SK-N-SH (cell line): ENCODE data around the gene NISCH. TPM values are rescaled to one million over a fixed set of nuclear protein-coding genes. Genes with fewer than 3 reads are reported as not detected.

ENCODE experiments used
- CTCF ChIA-PET: fragments of 300-600, 350-600 bp; formaldehyde crosslinking; extraction: SDS; loops from one replicate; lab custom pipeline; 2021; lab: Yijun Ruan, JAX
- POLR2A ChIA-PET: fragments of 350-600 bp; sonication (Branson Sonifier 250); formaldehyde crosslinking; extraction: SDS; loops from one replicate; lab custom pipeline; 2020; ENCODE audit warnings: antibody characterized with exemption, inconsistent platforms; lab: Yijun Ruan, JAX
- DNase-seq: peaks from one replicate; pipeline ENCODE4 v3.0.0; 2012
- H2AFZ ChIP-seq: fragments of 200-600 bp; sonication (generic); 2 replicates; pipeline ENCODE4 v1.8.1; 2016; ENCODE audit warnings: antibody characterized with exemption, mild to moderate bottlenecking, low read depth
- H3F3A ChIP-seq: fragments of 200-600 bp; sonication (generic); replicated peaks from 2 replicates; pipeline ENCODE3; 2016; ENCODE audit warnings: antibody characterized with exemption, mild to moderate bottlenecking; ENCODE audit not compliant: insufficient read depth
- H3K27ac ChIP-seq, 2 experiments: fragments of 200-500 bp in 1 of 2; fragments of 200-600 bp in 1 of 2; sonication (Bioruptor generic) in 1 of 2; sonication (generic), shearing (Covaris generic) in 1 of 2; 2 replicates each; pipeline versions ENCODE4 v1.5.1 to v1.6.1; 2014 to 2016; ENCODE audit warnings: low read depth in 2 of 2, inconsistent platforms in 1 of 2, low read length in 1 of 2, mild to moderate bottlenecking in 1 of 2, mixed read lengths in 1 of 2
- H3K27me3 ChIP-seq: fragments of 200-600 bp; sonication (generic), shearing (Covaris generic); 2 replicates; pipeline ENCODE4 v1.6.1; 2016; ENCODE audit warnings: mixed run types; ENCODE audit not compliant: insufficient read depth
- H3K36me3 ChIP-seq, 2 experiments: fragments of 200-500 bp in 1 of 2; fragments of 200-600 bp in 1 of 2; sonication (Bioruptor generic) in 1 of 2; sonication (generic) in 1 of 2; replicated peaks in 1 of 2; 2 replicates each; pipeline versions ENCODE3 to v1.5.1; 2014 to 2016; ENCODE audit warnings: low read length in 1 of 2, mild to moderate bottlenecking in 1 of 2; ENCODE audit not compliant: insufficient read depth in 2 of 2, control insufficient read depth in 1 of 2
- H3K4me1 ChIP-seq, 2 experiments: fragments of 200-500 bp in 1 of 2; fragments of 200-600 bp in 1 of 2; sonication (Bioruptor generic) in 1 of 2; sonication (generic), shearing (Covaris generic) in 1 of 2; 2 replicates each; pipeline versions ENCODE4 v1.5.1 to v1.6.1; 2014 to 2016; ENCODE audit warnings: low read depth in 1 of 2, low read length in 1 of 2, mixed run types in 1 of 2; ENCODE audit not compliant: insufficient read depth in 2 of 2, control insufficient read depth in 1 of 2
- H3K4me2 ChIP-seq: fragments of 200-600 bp; sonication (generic), shearing (Covaris generic); 2 replicates; pipeline ENCODE4 v1.6.1; 2017; ENCODE audit warnings: mixed run types
- H3K4me3 ChIP-seq, 2 experiments: fragments of 200-500 bp in 1 of 2; fragments of 200-600 bp in 1 of 2; sonication (Bioruptor generic) in 1 of 2; sonication (generic), shearing (Covaris generic) in 1 of 2; 2 replicates each; pipeline versions ENCODE4 v1.5.1 to v1.8.1; 2014 to 2016; ENCODE audit warnings: low read depth in 2 of 2, inconsistent platforms in 1 of 2, low read length in 1 of 2, mild to moderate bottlenecking in 1 of 2, mixed read lengths in 1 of 2, moderate library complexity in 1 of 2
- H3K79me2 ChIP-seq: fragments of 200-600 bp; sonication (generic); 2 replicates; pipeline ENCODE4 v1.8.1; 2017; ENCODE audit warnings: mild to moderate bottlenecking; ENCODE audit not compliant: insufficient read depth
- H3K9ac ChIP-seq: fragments of 200-600 bp; sonication (generic); 2 replicates; pipeline ENCODE4 v1.6.1; 2017; ENCODE audit warnings: mixed run types
- H3K9me2 ChIP-seq: fragments of 200-600 bp; sonication (generic); 2 replicates; pipeline ENCODE4 v1.6.1; 2017; ENCODE audit warnings: mixed run types
- H3K9me3 ChIP-seq: fragments of 200-600 bp; sonication (generic); 2 replicates; pipeline ENCODE4 v1.6.1; 2017; ENCODE audit warnings: mixed run types, mild to moderate bottlenecking, moderate library complexity
- H4K20me1 ChIP-seq: fragments of 200-600 bp; sonication (generic); 2 replicates; pipeline ENCODE4 v1.6.1; 2017; ENCODE audit warnings: mild to moderate bottlenecking, mixed run types; ENCODE audit not compliant: insufficient read depth
- CHD2 ChIP-seq: fragments of 150-350 bp; IDR thresholded peaks from 2 replicates; pipeline ENCODE4 v1.6.1; 2018; ENCODE audit warnings: low read length; ENCODE audit not compliant: partially characterized antibody
- EP300 ChIP-seq, 2 experiments: IDR thresholded peaks; 2 replicates each; pipeline versions ENCODE4 v1.4.0 to v1.6.1; 2012; ENCODE audit warnings: borderline replicate concordance in 1 of 2, low read depth in 1 of 2, low read length in 1 of 2
- EZH2phosphoT487 ChIP-seq: fragments of 200-600 bp; sonication (generic); IDR thresholded peaks from 2 replicates; pipeline ENCODE4 v1.6.1; 2017; ENCODE audit warnings: low read depth, mixed run types, mild to moderate bottlenecking, antibody characterized with exemption, moderate library complexity, borderline replicate concordance
- FOSL2 ChIP-seq: IDR thresholded peaks from 2 replicates; pipeline ENCODE4 v1.4.0; 2012; ENCODE audit warnings: low read depth, mild to moderate bottlenecking, moderate library complexity, borderline replicate concordance
- FOXJ3 ChIP-seq: sonication (generic); formaldehyde crosslinking; IDR thresholded peaks from 2 replicates; pipeline ENCODE4 v1.5.1; 2020; ENCODE audit warnings: mild to moderate bottlenecking, missing genetic modification reagents
- FOXM1 ChIP-seq: IDR thresholded peaks from 2 replicates; pipeline ENCODE4 v1.4.0; 2012; ENCODE audit warnings: low read depth, mild to moderate bottlenecking
- GATA2 ChIP-seq: sonication (generic); formaldehyde crosslinking; IDR thresholded peaks from 2 replicates; pipeline ENCODE4 v1.5.0; 2020; ENCODE audit warnings: mild to moderate bottlenecking, missing genetic modification reagents
- MXI1 ChIP-seq: IDR thresholded peaks from 2 replicates; pipeline ENCODE4 v1.6.1; 2012; ENCODE audit warnings: mild to moderate bottlenecking, low read depth, low read length, improper control_type of control experiment
- NRF1 ChIP-seq: IDR thresholded peaks from 2 replicates; pipeline ENCODE4 v1.6.1; 2012; ENCODE audit warnings: low read depth, mild to moderate bottlenecking, low read length
- POLR2AphosphoS5 ChIP-seq: IDR thresholded peaks from 2 replicates; pipeline ENCODE4 v1.6.1; 2012; ENCODE audit warnings: low read depth, low read length
- RAD21 ChIP-seq: IDR thresholded peaks from 2 replicates; pipeline ENCODE4 v1.6.1; 2012; ENCODE audit warnings: mild to moderate bottlenecking, low read length
- RCOR1 ChIP-seq: fragments of 150-350 bp; IDR thresholded peaks from 2 replicates; pipeline ENCODE4 v1.6.1; 2017; ENCODE audit warnings: antibody characterized with exemption, low read length
- SIN3A ChIP-seq: IDR thresholded peaks from 2 replicates; pipeline ENCODE4 v1.6.1; 2012; ENCODE audit warnings: low read depth, mild to moderate bottlenecking, low read length, moderate library complexity, borderline replicate concordance
- YY1 ChIP-seq: IDR thresholded peaks from 2 replicates; pipeline ENCODE4 v1.4.0; 2012; ENCODE audit warnings: low read depth, mild to moderate bottlenecking
- WGBS: methylation state at CpG from one replicate; pipeline ENCODE4 v1.1.6; 2017; ENCODE audit warnings: low lambda C conversion rate; 5-methylcytosine and 5-hydroxymethylcytosine counted together
- polyA plus RNA-seq, 3 experiments: library from polyadenylated mRNA; depleted of rRNA; stranded (reverse); fragments of >200 nt; gene quantifications; 2 replicates each; pipeline ENCODE4 v1.2.3, GENCODE V29; 2012
- TF ChIP-seq, protein P1 (sequence below): IDR thresholded peaks from 2 replicates; pipeline ENCODE4 v1.4.0; 2012; ENCODE audit warnings: low read depth, borderline replicate concordance
- TF ChIP-seq, protein P2 (sequence below): IDR thresholded peaks from 2 replicates; pipeline ENCODE4 v1.4.0; 2012; ENCODE audit warnings: low read depth
- TF ChIP-seq, protein P3 (sequence below): IDR thresholded peaks from 2 replicates; pipeline ENCODE4 v1.4.0; 2012; ENCODE audit warnings: low read depth, borderline replicate concordance
- TF ChIP-seq, protein P4 (sequence below): IDR thresholded peaks from 2 replicates; pipeline ENCODE4; 2012

The NISCH gene
- polyA plus RNA-seq, 1 of the 3 experiments (the other 2 are of a cell fraction) = 77.5 TPM

DNA sequence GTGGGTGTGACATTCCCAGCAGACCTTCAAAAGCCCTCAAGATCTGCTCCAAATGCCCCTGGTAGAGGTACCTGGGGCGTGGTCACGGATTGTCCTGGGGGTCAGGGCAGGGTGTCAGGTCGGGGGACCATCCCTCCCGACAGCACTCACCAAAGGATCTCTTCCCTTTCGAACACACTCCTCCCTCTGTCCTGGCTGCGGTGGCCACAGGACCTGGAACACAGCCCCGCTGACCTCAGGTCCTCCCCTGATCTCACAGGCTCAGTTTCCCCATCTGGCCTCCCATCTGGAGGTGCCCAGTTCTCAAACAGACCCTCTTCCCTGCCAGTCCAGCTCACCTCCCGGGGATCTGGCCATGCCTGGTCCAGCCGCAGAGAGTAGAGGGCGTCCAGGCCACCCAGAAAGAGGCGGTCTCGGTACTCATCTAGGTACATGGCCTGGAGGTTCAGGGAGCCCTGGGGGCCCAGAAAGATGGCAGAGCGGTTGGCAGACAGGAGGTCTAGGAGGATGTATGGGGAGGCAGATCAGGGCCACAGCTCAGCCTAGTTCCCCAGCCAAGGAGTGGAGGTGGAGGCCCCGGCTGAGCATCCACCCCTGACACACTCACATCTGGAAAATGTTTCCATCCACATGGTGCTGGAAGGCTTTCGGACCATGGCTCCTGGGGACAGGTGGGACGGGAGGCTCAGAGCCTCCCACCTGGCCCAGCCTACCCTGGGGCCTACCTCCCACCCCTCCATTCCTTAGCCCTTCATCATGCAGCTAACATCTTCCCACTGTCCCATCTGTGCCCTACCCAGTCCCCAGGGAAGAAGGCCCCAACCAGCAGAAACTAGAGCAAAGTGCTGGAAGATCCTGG, 12.8 kb upstream of the NISCH start:
- no peak for TF ChIP-seq MXI1
- TF ChIP-seq CHD2 = no peak
- TF ChIP-seq NRF1 = no peak
- TF ChIP-seq, protein P1, sequence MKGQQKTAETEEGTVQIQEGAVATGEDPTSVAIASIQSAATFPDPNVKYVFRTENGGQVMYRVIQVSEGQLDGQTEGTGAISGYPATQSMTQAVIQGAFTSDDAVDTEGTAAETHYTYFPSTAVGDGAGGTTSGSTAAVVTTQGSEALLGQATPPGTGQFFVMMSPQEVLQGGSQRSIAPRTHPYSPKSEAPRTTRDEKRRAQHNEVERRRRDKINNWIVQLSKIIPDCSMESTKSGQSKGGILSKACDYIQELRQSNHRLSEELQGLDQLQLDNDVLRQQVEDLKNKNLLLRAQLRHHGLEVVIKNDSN = no peak
- TF ChIP-seq YY1 = no peak
- TF ChIP-seq RCOR1 = no peak
- TF ChIP-seq EP300 (IDR thresholded peaks at IDR 0.05; ENCODE audit: borderline replicate concordance in 1 of 2, low read depth in 1 of 2, low read length in 1 of 2) = no peak
- TF ChIP-seq, protein P2, sequence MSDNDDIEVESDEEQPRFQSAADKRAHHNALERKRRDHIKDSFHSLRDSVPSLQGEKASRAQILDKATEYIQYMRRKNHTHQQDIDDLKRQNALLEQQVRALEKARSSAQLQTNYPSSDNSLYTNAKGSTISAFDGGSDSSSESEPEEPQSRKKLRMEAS = no peak
- no peak for TF ChIP-seq EZH2phosphoT487
- no peak for TF ChIP-seq RAD21
- no peak for TF ChIP-seq FOXM1
- TF ChIP-seq SIN3A = no peak
- TF ChIP-seq, protein P3, sequence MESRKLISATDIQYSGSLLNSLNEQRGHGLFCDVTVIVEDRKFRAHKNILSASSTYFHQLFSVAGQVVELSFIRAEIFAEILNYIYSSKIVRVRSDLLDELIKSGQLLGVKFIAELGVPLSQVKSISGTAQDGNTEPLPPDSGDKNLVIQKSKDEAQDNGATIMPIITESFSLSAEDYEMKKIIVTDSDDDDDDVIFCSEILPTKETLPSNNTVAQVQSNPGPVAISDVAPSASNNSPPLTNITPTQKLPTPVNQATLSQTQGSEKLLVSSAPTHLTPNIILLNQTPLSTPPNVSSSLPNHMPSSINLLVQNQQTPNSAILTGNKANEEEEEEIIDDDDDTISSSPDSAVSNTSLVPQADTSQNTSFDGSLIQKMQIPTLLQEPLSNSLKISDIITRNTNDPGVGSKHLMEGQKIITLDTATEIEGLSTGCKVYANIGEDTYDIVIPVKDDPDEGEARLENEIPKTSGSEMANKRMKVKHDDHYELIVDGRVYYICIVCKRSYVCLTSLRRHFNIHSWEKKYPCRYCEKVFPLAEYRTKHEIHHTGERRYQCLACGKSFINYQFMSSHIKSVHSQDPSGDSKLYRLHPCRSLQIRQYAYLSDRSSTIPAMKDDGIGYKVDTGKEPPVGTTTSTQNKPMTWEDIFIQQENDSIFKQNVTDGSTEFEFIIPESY = no peak
- TF ChIP-seq, protein P4, sequence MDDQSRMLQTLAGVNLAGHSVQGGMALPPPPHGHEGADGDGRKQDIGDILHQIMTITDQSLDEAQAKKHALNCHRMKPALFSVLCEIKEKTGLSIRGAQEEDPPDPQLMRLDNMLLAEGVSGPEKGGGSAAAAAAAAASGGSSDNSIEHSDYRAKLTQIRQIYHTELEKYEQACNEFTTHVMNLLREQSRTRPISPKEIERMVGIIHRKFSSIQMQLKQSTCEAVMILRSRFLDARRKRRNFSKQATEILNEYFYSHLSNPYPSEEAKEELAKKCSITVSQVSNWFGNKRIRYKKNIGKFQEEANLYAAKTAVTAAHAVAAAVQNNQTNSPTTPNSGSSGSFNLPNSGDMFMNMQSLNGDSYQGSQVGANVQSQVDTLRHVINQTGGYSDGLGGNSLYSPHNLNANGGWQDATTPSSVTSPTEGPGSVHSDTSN = no peak
- no peak for TF ChIP-seq POLR2AphosphoS5
- TF ChIP-seq GATA2 (CRISPR knock-in tag) = no peak
- no peak for TF ChIP-seq FOSL2
- TF ChIP-seq FOXJ3 (CRISPR knock-in tag) = no peak

More for the DNA sequence above, 12.8 kb upstream of the NISCH start:
- Histone ChIP-seq H3K9ac (no peak overlapping the region), H3F3A (no peaks in the 10 kb centered on the region), H3K79me2 (no peaks in the 10 kb centered on the region), H3K4me3 (no peak overlapping the region), H3K36me3 (no peaks in the 10 kb centered on the region), H3K4me1 (peaks cover 0 to 3% of the 10 kb centered on the region in 2 experiments; a peak in 1 of 4 replicates), H2AFZ (no peak overlapping the region), H4K20me1 (no peaks in the 10 kb centered on the region), H3K27me3 (no peaks in the 10 kb centered on the region), H3K9me2 (no peaks in the 10 kb centered on the region), H3K4me2 (no peak overlapping the region), H3K27ac (no peak overlapping the region), H3K9me3 (no peaks in the 10 kb centered on the region)
- POLR2A ChIA-PET = no interaction called here
- CTCF ChIA-PET = interaction anchor here (1.5 to 16.5 kb wide), 2 partner anchors 9 to 17 kb away, joined by 5 to 578 read pairs; no protein-coding TSS in a partner anchor
- 70% methylated on average over 8 of the region's 16 CpGs for whole genome bisulfite sequencing
- peak; percentile 23 for DNase-seq
